ENCODE measurements around the gene C1orf115.
"Not testable (repeated sequence)": the region's sequence is repeated elsewhere in the genome, so short reads cannot be mapped to it uniquely, and the experiment has no call there.

C1orf115 gene

GRCh38 chr1:220695426-220695825 is 5.3 kb downstream of the C1orf115 start:
- DNase-seq: no peak

DNA sequence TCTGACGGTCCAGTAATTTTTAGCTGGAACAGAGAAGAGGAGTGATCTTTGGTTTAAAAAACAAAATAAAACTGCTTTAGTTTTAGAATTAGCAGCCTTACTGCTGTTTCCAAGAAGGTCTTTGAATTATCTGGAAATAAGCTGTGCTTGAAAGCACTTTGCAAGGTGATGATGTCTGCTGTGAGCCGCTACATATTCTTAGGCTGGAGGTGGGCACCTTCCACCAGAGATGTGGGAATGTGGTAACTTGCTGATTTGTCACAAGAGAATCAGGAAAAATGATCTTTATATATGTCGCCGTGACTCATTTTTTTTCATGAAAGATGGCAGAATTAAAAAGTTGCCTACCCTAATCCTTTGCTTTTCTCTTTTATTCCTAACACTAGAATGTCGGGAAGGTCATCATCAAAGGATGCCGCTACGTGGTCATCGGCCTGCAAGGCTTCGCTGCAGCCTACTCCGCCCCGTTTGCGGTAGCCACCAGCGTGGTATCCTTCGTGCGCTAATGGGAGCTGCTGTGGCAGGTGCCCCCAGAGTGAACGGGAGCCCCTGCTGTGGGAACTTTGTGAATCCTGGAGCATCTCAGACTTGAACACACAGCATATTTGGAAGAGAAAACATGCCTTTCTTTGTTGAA is 6.2 kb downstream of the C1orf115 start:
- DNase-seq: no peak

DNA sequence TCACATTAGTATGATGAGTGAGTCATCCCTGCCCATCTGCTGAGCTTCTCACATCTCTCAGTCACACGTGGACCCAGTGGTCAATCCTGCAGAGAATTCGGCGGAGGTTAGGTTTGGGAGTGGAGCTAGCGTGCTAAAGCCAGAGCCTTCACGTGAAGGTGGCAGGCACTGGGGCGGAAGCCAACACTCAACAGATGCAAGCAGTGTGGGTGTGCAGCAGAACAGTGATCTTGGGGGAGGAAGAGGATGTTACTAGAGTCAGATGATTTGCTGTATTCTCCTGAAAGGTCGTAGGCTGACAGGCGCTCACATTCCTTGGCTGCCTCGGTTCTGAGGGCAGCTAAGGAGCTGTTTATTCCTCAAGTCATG is 6.7 kb downstream of the C1orf115 start:
- no peak for DNase-seq

GRCh38 chr1:220697326-220697725 is 7.2 kb downstream of the C1orf115 start:
- DNase-seq: no peak

GRCh38 chr1:220698607-220699016 is 8.4 kb downstream of the C1orf115 start:
- DNase-seq: no peak

- no peak for DNase-seq
Observed at GRCh38 chr1:220699044-220699443, 8.9 kb downstream of the C1orf115 start.

DNA sequence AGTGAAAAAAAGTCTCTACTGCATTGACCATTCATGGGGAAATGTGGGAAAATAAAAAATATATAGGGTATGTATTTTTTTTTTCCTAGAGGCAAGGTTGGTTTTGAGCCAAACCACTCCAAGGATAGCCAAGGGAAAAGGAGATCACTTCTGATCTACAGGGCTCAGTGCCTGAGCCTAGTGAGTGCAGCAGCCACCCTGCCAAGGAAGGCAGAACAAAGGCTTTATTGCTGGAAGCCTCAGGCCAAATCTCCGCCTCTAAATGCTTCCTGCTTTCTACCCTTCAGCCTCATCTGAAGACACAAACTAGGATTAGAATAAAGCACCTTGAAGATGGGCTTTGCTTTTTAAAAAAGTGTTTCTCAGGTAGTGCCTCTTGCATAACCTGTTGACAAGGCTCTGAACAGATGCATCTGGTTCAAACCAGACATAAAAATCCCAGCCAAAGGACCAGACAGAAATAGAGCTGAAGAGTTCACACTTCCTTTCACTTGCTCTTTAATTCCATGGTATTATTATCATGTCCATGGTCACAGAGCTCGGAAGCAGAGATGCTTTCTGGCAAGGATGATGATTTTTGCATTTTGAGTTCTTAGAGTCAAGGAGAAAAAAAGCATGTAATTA is 10.5 kb downstream of the C1orf115 start:
- DNase-seq: no peak

DNA sequence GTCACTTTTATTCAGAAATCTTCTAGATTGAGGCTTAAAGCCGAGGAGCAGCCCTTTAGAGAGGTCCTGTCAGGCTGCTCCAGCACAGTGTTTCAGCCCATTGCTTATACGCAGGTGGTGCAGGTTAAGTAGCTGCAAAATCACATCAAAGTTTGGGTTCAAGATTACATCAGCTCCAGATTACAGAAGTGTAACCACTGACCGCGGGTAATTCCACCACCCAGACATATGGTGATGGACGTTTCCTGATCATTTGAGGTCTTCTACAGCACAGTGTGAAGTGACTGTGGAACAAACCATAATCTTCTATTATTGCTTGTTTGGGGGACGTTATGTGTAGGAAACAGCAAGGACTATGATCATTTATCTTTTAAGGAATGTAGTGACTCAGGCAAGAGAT is 11.8 kb downstream of the C1orf115 start:
- DNase-seq: no peak

DNA sequence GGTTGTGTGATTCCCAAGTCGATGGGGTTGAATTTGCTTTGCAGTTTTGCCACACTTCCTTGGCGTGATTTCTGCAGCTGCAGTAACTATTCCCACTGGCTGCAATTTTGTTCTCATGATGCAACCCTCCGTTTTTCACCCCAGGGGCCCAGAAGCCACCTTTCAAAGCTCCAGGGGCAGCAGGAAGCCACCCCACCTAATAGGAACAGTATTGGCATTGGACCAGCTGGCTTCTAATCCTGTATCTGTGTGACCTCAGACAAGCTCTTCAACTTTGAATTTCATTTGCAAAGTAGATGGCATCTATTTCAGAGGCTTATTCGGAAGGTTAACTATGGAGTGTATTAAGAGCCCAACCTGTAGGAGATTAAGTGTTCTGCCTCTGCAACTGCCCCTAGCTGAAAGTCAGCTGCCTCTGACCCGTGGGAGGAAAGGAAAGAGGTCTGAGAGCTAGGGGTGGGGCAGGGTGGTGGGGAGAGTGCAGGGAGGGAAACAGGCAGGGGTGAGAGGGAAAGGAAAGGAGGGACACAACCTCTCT is 12.6 kb downstream of the C1orf115 start:
- DNase-seq: no peak

GRCh38 chr1:220703305-220703704 is 13.1 kb downstream of the C1orf115 start:
- DNase-seq: no peak

GRCh38 chr1:220705782-220706181 is 15.6 kb downstream of the C1orf115 start:
- DNase-seq: no peak

DNA sequence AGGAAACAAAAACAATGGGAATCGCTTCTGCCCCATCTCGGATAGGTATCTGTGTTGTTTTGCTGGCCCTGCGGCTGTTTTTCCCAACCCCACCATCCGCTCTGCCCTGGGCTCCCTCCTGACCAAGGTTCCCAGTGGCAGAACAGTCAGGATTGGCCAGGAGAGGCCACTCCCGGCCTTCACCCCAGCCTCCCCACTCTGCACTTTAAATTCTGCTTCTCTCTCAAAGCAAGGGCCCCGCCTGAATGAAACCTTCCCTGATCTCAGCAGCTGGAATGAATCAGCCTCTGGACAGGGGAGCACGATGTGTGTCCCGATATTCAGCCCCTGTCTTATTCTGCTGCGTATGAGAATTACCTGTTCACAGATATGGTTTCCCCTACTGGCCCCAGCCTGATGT is 16.3 kb downstream of the C1orf115 start:
- no peak for DNase-seq

DNA sequence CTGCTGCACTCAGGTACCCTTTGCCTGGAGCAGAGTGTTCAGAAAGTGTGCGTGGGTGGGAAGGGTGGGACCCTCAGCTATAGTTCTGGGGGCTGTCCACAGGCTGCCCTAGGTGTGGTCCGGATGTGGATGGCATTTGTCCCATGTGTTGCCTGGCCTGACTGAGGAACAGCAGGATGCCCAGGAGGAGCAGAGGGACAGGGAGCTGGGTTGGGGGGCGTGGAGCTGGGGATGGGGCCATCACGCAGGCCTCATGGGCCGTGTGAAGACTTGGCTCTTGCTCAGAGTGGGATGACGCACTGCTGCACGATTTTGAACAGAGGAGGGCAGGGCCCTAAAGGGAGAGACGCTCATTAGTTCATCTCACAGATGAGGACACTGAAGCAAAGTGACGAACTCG is 17.0 kb downstream of the C1orf115 start:
- DNase-seq: no peak

GRCh38 chr1:220708244-220708643 is 18.1 kb downstream of the C1orf115 start:
- DNase-seq: no peak

GRCh38 chr1:220708936-220709801 is 19.0 kb downstream of the C1orf115 start:
- DNase-seq: no peak

DNA sequence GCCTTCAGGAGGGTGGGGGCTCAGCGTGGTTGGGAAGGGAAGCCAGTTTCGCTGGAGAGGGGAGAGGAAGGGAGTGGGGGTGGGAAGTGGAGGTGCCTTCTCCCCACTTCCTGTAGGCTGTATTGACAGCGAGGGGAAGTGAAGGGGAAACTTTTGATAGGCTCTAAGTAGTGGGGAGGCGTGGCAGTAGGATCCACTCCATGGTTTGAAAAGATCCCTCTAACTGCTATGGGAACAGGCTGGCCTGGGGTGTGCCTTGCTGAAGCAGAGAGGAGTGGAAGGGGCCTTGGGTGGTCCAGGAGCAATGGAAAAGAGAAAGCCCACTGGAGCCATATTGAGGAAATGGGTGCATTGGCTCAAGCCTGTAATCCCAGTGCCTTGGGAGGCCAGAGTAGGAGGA is 20.2 kb downstream of the C1orf115 start:
- no peak for DNase-seq

DNA sequence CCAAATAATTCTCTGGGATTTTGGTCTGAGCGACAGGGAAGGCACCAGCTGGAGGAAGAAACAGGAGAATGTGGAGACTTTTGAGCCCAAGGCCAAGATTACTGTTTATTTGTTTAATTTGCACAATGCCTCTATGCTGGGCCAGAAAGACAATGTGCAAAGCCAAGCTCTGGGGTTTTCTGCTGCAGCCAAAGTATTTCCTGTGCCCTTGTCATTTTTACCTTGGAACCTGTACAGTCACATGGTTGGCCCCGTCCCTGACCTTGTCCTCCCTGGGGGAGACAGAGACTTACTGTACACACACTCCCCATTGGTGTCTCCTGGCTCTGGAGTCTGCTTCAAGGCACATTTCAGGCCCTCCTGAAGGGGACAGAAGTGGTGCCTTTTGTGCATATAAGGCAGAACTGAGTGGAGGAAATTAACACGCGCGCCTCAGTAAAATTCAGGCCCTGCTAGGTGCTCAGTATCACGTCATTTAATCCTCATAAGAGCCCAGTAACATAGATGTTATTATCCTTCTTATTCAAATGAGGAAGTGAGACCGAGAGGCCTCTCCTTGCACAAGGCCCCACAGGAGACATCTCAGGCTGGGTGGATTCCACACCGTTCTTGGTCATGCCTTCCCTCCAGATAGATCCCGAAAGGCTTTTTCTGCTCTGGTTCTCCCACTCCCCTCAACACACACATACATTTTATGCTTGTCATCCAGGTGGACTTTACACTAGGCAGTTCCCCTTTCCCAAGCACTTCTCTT is 21.1 kb downstream of the C1orf115 start:
- DNase-seq: no peak

DNA sequence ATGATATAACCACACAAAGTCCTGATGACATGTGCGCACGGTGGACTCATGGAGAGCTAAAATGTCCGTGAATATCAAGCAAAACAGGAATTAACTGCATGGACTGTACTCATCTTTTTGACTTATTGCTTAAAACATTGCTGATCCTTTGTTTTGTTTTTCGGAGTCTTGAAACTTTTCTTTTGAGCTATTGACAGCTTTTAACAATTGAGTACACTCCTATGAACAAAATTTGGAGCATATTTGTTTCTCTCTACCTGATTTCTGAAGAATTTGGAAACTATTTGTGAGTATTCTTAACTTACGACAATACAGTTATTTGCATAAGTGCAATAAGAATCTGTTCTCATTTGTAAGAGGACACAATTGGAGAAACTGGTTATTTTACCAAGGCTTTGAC is 25.8 kb downstream of the C1orf115 start:
- DNase-seq: not testable (repeated sequence)

- DNase-seq: no peak
Observed at GRCh38 chr1:220717800-220718640, 27.9 kb downstream of the C1orf115 start.

DNA sequence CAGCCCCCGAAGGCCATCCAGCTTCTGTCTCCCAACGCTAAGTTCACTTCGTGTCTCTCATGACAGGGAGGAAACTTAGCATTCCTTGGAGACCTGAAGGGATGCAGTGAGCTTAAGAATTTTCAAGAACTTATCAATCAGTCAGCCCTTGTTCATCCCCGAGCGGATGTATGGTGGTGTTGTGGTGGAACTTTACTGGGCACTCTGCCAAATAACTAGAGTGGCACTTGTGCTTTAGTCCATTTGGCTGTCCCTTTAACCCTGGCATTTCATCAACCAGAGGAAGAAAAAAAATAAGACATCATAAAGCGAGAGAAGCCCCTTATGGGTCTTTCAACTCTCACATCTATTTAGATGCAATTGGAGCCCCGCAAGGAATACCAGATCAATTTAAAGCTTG is 31.1 kb downstream of the C1orf115 start:
- not testable (repeated sequence) for DNase-seq

DNA sequence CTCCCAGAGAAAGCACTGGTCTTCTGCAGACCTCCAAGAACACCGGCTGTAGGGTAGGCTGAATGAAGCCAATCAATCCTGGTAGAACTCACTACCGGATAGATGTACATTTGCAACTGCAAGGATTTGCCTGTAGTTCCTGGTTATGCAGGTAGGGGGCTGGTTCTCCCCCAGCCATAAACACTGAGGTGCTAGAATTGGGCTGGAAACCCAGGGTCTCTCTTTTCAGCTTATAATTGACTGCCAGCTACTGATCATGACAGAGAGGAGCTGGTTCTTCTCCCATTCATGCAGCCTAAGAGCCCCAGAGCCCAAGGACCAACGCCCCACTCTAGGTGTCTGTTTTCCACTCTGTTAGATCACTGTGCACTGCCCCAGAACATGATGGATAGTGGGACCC is 36.5 kb downstream of the C1orf115 start:
- DNase-seq: no peak

GRCh38 chr1:220727519-220727918 is 37.4 kb downstream of the C1orf115 start:
- DNase-seq: no peak

Data from CD4-positive, alpha-beta T cell treated with Interferon alpha-2 for 1 hour (primary cell).